Mesendoderm (in vitro differentiated cells): ENCODE measurements around the gene PIWIL4.

Experiments used
- DNase-seq: peaks from one replicate; pipeline ENCODE4 v3.0.0; 2013
- H2AK5ac ChIP-seq: 2 replicates; pipeline ENCODE4 v1.6.1; 2013; ENCODE audit warnings: low read length, inconsistent platforms
- H2BK120ac ChIP-seq: 2 replicates; pipeline ENCODE4 v1.6.1; 2013; ENCODE audit warnings: low read depth, mild to moderate bottlenecking, low read length, moderate library complexity, mixed read lengths
- H2BK15ac ChIP-seq: replicated peaks from 2 replicates; pipeline ENCODE4 v1.6.1; 2013; ENCODE audit warnings: low read depth, mild to moderate bottlenecking, moderate library complexity
- H2BK5ac ChIP-seq: 2 replicates; pipeline ENCODE4 v1.6.1; 2013; ENCODE audit warnings: low read length, inconsistent platforms
- H3K18ac ChIP-seq: 2 replicates; pipeline ENCODE4 v1.6.1; 2013; ENCODE audit warnings: mild to moderate bottlenecking, low read length, mixed read lengths
- H3K23ac ChIP-seq: one replicate; pipeline ENCODE4 v1.6.1; 2013; ENCODE audit warnings: low read length
- H3K27ac ChIP-seq: 2 replicates; pipeline ENCODE4 v1.5.1; 2013; ENCODE audit warnings: low read depth, mild to moderate bottlenecking, inconsistent platforms, low read length, moderate library complexity
- H3K27me3 ChIP-seq: 2 replicates; pipeline ENCODE4 v1.6.1; 2013; ENCODE audit warnings: low read length, control low read depth, mild to moderate bottlenecking, inconsistent platforms; ENCODE audit not compliant: insufficient read depth, poor library complexity
- H3K36me3 ChIP-seq: 2 replicates; pipeline ENCODE4 v1.6.1; 2013; ENCODE audit warnings: low read length, inconsistent platforms; ENCODE audit not compliant: control insufficient read depth, insufficient read depth
- H3K4ac ChIP-seq: one replicate; pipeline ENCODE4 v1.6.1; 2013; ENCODE audit warnings: low read depth, mild to moderate bottlenecking, low read length, moderate library complexity
- H3K4me1 ChIP-seq: 2 replicates; pipeline ENCODE4 v1.6.1; 2013; ENCODE audit warnings: low read depth, low read length, inconsistent platforms; ENCODE audit not compliant: control insufficient read depth
- H3K4me2 ChIP-seq: 2 replicates; pipeline ENCODE4 v1.6.1; 2013; ENCODE audit warnings: low read length
- H3K4me3 ChIP-seq: 2 replicates; pipeline ENCODE4 v1.5.1; 2013; ENCODE audit warnings: mild to moderate bottlenecking, low read length
- H3K56ac ChIP-seq: one replicate; pipeline ENCODE4 v1.6.1; 2013; ENCODE audit warnings: low read length
- H3K79me1 ChIP-seq: 2 replicates; pipeline ENCODE4 v1.6.1; 2013; ENCODE audit warnings: low read length, inconsistent platforms
- H3K79me2 ChIP-seq: 2 replicates; pipeline ENCODE4 v1.6.1; 2013; ENCODE audit warnings: mild to moderate bottlenecking, low read length; ENCODE audit not compliant: control insufficient read depth, insufficient read depth
- H3K9ac ChIP-seq: 2 replicates; pipeline ENCODE4 v1.6.1; 2013; ENCODE audit warnings: low read length, inconsistent platforms
- H4K5ac ChIP-seq: one replicate; pipeline ENCODE4 v1.6.1; 2013; ENCODE audit warnings: low read length
- H4K8ac ChIP-seq: one replicate; pipeline ENCODE4 v1.6.1; 2013; ENCODE audit warnings: low read depth, mild to moderate bottlenecking, control low read depth, low read length, moderate library complexity
- WGBS: extraction: QIAGEN DNeasy Blood & Tissue Kit; methylation state at CpG from one replicate; pipeline ENCODE4 v1.1.7; 2013; ENCODE audit warnings: low lambda C conversion rate, missing lambda C conversion rate; ENCODE audit not compliant: insufficient coverage; ENCODE audit errors: extremely low coverage; 5-methylcytosine and 5-hydroxymethylcytosine counted together

PIWIL4 gene

DNA sequence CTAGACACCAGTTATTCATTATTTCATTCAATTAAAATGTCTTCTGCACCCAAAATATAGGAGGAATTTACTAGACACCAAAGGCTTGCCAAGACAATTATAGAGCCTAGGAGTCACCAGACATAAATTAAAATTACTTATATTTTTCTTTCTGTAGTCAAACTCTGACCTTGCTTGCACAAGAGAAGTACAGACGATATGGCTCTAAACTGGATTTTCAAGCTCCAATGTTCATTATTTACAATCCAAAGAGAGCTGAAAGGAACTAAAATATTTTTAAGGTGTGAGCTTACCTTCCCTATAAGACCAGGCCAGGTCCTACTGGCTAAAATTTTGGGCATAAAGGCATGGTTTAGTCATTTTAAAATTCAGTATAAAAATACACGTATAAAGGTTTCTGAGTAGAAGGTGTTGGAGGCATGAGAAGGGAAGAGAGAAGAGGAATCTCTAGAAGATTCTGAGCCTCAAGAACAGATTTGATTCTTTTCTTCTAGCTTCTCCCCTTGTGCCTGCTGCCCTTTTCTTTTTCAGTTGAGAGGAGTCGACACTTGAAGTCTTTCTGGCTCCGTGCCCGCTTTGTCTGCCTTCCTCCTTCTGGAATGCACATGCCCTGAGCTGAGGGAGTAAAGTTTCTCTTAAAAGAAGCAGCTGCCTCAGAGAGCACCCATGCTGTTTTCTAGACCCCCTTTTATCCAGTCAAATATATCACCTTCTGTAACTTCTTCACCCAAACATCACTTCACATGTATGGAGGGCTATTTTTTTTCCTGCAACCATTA is 41.4 kb upstream of the PIWIL4 start:
- no peaks in the 10 kb centered on the region for H3K4me1 ChIP-seq
- H2BK15ac ChIP-seq: no peak overlapping the region
- no peak overlapping the region for H3K56ac ChIP-seq
- H2AK5ac ChIP-seq: no peak overlapping the region
- no peaks in the 10 kb centered on the region for H3K36me3 ChIP-seq
- no peaks in the 10 kb centered on the region for H3K79me2 ChIP-seq
- H3K27me3 ChIP-seq: no peaks in the 10 kb centered on the region
- H3K9ac ChIP-seq: no peak overlapping the region
- no peak overlapping the region for H4K5ac ChIP-seq
- H3K27ac ChIP-seq: no peak overlapping the region
- no peaks in the 10 kb centered on the region for H3K79me1 ChIP-seq
- H3K4ac ChIP-seq: no peak overlapping the region
- H3K4me3 ChIP-seq: no peak overlapping the region
- H3K4me2 ChIP-seq: no peak overlapping the region
- no peak overlapping the region for H4K8ac ChIP-seq
- H2BK5ac ChIP-seq: no peak overlapping the region
- no peak overlapping the region for H3K18ac ChIP-seq
- DNase-seq: no peak
- H3K23ac ChIP-seq: no peak overlapping the region
- no CpG with 5 or more reads among the region's 5 CpGs for WGBS
- H2BK120ac ChIP-seq: no peak overlapping the region

DNA sequence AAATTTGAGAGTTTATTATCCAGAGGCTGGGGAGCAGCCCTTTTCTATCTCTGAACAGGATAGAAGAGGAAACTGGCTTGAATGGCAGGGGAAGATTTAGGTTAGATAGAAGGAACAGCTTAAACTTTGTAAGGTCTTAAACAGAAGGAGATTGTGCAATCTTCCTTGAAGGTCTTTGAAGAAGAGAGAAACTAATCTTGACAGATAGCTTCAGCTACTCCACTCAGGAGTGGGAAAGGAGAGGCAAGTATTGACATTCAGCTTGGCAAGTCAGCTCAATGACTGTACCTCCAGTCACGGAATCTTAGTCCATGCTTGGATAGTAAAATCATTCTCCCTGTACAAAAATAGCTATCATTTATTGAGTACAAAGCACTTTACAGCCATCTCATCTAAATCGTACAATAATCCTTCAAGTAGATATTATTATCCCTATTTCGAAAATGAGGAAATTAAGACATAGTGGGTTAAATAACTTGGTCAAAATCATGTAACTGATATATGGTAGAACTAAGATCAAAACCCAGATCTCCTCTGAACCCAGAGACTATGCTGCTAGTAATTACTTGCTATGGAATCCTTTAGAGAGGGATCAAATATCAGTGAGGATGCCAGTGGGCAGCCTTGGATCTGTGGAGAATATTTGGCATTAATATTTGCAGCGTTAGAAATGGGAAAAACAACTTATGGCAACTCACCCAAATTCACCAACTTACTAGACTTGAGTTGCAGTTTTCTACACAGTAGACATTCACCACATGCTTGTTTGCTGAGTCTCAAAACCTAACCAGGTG is 40.3 kb upstream of the PIWIL4 start:
- WGBS: no CpG with 5 or more reads among the region's 4 CpGs
- Histone ChIP-seq H3K79me2 (no peaks in the 10 kb centered on the region), H3K36me3 (no peaks in the 10 kb centered on the region), H4K5ac (no peak overlapping the region), H3K4me2 (no peak overlapping the region), H3K27me3 (no peaks in the 10 kb centered on the region), H3K56ac (no peak overlapping the region), H3K4me1 (no peaks in the 10 kb centered on the region), H4K8ac (no peak overlapping the region), H2BK5ac (no peak overlapping the region), H3K4me3 (no peak overlapping the region), H3K4ac (no peak overlapping the region), H3K9ac (no peak overlapping the region), H3K23ac (no peak overlapping the region), H2AK5ac (no peak overlapping the region), H3K27ac (no peak overlapping the region), H2BK15ac (no peak overlapping the region), H3K18ac (no peak overlapping the region), H2BK120ac (no peak overlapping the region), H3K79me1 (no peaks in the 10 kb centered on the region)
- DNase-seq: no peak

DNA sequence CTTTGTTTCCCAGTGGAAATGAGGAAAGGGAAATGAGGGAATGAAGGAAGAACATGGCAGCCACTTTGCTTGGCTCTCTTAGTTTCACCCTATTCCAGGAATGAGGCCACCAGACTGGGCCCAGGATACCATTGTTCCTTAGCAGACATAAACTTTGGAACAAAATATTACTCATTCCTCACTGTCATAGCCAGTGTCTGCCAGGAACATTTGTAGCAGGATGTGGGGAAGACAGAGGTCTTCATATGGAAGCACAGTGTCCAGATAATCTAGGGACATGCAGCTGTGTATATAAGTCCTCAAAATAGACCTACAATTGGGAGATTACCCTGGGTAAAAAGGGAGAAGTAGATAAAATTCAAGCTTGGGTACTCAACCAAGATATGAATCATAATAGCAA is 38.6 kb upstream of the PIWIL4 start:
- no peak overlapping the region for H3K9ac ChIP-seq
- H3K4ac ChIP-seq: no peak overlapping the region
- no peaks in the 10 kb centered on the region for H3K79me2 ChIP-seq
- no peak overlapping the region for H3K56ac ChIP-seq
- H4K5ac ChIP-seq: no peak overlapping the region
- no peaks in the 10 kb centered on the region for H3K27me3 ChIP-seq
- DNase-seq: no peak
- no peak overlapping the region for H2BK15ac ChIP-seq
- H3K27ac ChIP-seq: no peak overlapping the region
- no peak overlapping the region for H3K4me3 ChIP-seq
- H2BK5ac ChIP-seq: no peak overlapping the region
- H3K79me1 ChIP-seq: no peaks in the 10 kb centered on the region
- H3K18ac ChIP-seq: no peak overlapping the region
- no peaks in the 10 kb centered on the region for H3K36me3 ChIP-seq
- H3K4me1 ChIP-seq: no peaks in the 10 kb centered on the region
- no peak overlapping the region for H3K23ac ChIP-seq
- no peak overlapping the region for H2AK5ac ChIP-seq
- H4K8ac ChIP-seq: no peak overlapping the region
- H3K4me2 ChIP-seq: no peak overlapping the region
- H2BK120ac ChIP-seq: no peak overlapping the region

DNA sequence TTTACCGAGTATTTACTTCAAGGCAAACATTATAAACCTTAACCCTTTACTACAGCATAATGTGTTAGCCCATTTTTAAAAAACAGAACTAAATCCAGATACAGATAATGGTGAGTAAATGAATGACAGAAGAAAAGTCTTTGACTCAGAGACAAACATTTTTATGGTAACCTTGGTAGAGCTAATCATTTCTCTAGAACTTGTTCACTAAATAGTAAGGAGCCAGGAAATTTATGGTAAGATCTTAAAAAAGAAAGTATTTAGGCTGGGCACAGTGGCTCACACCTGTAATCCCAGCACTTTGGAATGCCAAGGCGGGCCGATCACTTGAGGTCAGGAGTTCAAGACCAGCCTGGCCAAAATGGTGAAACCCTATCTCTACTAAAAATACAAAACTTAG is 35.0 kb upstream of the PIWIL4 start:
- Histone ChIP-seq H2AK5ac (no peak overlapping the region), H3K23ac (no peak overlapping the region), H2BK5ac (no peak overlapping the region), H3K18ac (no peak overlapping the region), H3K4me3 (no peak overlapping the region), H3K79me1 (no peaks in the 10 kb centered on the region), H3K4me2 (no peak overlapping the region), H3K27me3 (no peaks in the 10 kb centered on the region), H3K9ac (no peak overlapping the region), H2BK120ac (no peak overlapping the region), H3K79me2 (no peaks in the 10 kb centered on the region), H2BK15ac (no peak overlapping the region), H3K4me1 (no peaks in the 10 kb centered on the region), H3K36me3 (no peaks in the 10 kb centered on the region), H4K8ac (no peak overlapping the region), H4K5ac (no peak overlapping the region), H3K4ac (no peak overlapping the region), H3K27ac (no peak overlapping the region), H3K56ac (no peak overlapping the region)
- WGBS: no CpG with 5 or more reads among the region's 3 CpGs
- no peak for DNase-seq

DNA sequence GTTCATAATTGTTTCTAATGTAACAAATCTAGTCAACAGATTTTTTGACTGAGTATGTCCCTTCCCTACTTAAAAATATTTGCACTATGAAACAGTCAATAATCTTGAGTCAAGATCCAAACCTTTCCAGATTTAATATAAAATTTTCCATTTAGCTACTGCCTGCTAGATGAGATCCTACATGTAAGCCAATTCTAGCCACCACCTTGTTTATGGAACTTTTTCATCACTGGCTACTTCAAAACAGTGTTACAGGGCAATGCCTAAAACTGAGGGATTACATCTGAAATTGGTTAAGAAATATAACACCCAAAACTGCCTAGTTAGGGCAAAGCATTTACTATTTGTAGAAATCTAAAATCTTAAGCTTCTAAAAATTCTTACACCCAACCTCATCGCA is 34.0 kb upstream of the PIWIL4 start:
- H3K4ac ChIP-seq: no peak overlapping the region
- no peaks in the 10 kb centered on the region for H3K79me2 ChIP-seq
- H3K23ac ChIP-seq: no peak overlapping the region
- H3K36me3 ChIP-seq: no peaks in the 10 kb centered on the region
- WGBS: no CpG with 5 or more reads among the region's 1 CpG
- H3K56ac ChIP-seq: no peak overlapping the region
- H2BK15ac ChIP-seq: no peak overlapping the region
- no peak overlapping the region for H3K18ac ChIP-seq
- H2BK5ac ChIP-seq: no peak overlapping the region
- H2BK120ac ChIP-seq: no peak overlapping the region
- H3K4me1 ChIP-seq: no peaks in the 10 kb centered on the region
- no peak overlapping the region for H2AK5ac ChIP-seq
- H3K4me2 ChIP-seq: no peak overlapping the region
- H3K79me1 ChIP-seq: no peaks in the 10 kb centered on the region
- H3K9ac ChIP-seq: no peak overlapping the region
- H4K8ac ChIP-seq: no peak overlapping the region
- H3K27ac ChIP-seq: no peak overlapping the region
- H4K5ac ChIP-seq: no peak overlapping the region
- DNase-seq: no peak
- no peaks in the 10 kb centered on the region for H3K27me3 ChIP-seq
- H3K4me3 ChIP-seq: no peak overlapping the region
